H7 (cell line): ENCODE measurements around the gene PSME4. TPM values are rescaled to one million over a fixed set of nuclear protein-coding genes. Genes with fewer than 3 reads are reported as not detected.
"Not testable (repeated sequence)": the region's sequence is repeated elsewhere in the genome, so short reads cannot be mapped to it uniquely, and the experiment has no call there.

ENCODE experiments used
- DNase-seq: peaks from one replicate; pipeline ENCODE4 v3.0.0; 2012
- H3K27me3 ChIP-seq: 2 replicates; pipeline ENCODE4 v1.6.0; 2011; ENCODE audit warnings: mild to moderate bottlenecking, low read length; ENCODE audit not compliant: control insufficient read depth, insufficient read depth
- H3K36me3 ChIP-seq: replicated peaks from 2 replicates; pipeline ENCODE4 v1.5.1; 2011; ENCODE audit warnings: low read length; ENCODE audit not compliant: control insufficient read depth, insufficient read depth
- H3K4me3 ChIP-seq: 2 replicates; pipeline ENCODE4 v1.5.1; 2011; ENCODE audit warnings: low read depth, mild to moderate bottlenecking, control low read depth, low read length, moderate library complexity; ENCODE audit not compliant: insufficient read depth
- total RNA-seq: library from RNA; depleted of rRNA; stranded (reverse); fragments of >200 nt; shearing (Covaris generic); gene quantifications from 2 replicates; pipeline ENCODE4 v1.2.3, GENCODE V29; 2014

PSME4 gene
- total RNA-seq, 1 experiment from 2014 or later = 57.9 TPM

GRCh38 chr2:53856272-53856671, 114.5 kb downstream of the PSME4 start:
- peaks cover 5% of the 10 kb centered on the region for H3K36me3 ChIP-seq
- no peak for DNase-seq

GRCh38 chr2:53854678-53855077, 116.1 kb downstream of the PSME4 start:
- no peak for DNase-seq
- H3K27me3 ChIP-seq = no peaks in the 10 kb centered on the region
- H3K4me3 ChIP-seq = no peak overlapping the region
- peaks cover 5% of the 10 kb centered on the region for H3K36me3 ChIP-seq

More at GRCh38 chr2:53856272-53856671, 114.5 kb downstream of the PSME4 start:
- Histone ChIP-seq H3K27me3 (no peaks in the 10 kb centered on the region), H3K4me3 (no peak overlapping the region)

GRCh38 chr2:53852532-53852931, 118.3 kb downstream of the PSME4 start:
- no peak overlapping the region for H3K4me3 ChIP-seq
- peaks cover 5% of the 10 kb centered on the region for H3K36me3 ChIP-seq
- H3K27me3 ChIP-seq = no peaks in the 10 kb centered on the region
- DNase-seq = no peak

GRCh38 chr2:53851052-53851757, 119.6 kb downstream of the PSME4 start:
- not testable (repeated sequence) for H3K36me3 ChIP-seq, H3K4me3 ChIP-seq, DNase-seq, H3K27me3 ChIP-seq

GRCh38 chr2:53848062-53848461, 122.7 kb downstream of the PSME4 start:
- Histone ChIP-seq H3K27me3 (no peaks in the 10 kb centered on the region), H3K36me3 (no peaks in the 10 kb centered on the region), H3K4me3 (no peak overlapping the region)
- DNase-seq = no peak

- no peak overlapping the region for H3K4me3 ChIP-seq
- no peaks in the 10 kb centered on the region for H3K27me3 ChIP-seq
- no peak for DNase-seq
- H3K36me3 ChIP-seq = no peaks in the 10 kb centered on the region
Observed at GRCh38 chr2:53843595-53843994, 127.2 kb downstream of the PSME4 start.

GRCh38 chr2:53842891-53843290, 127.9 kb downstream of the PSME4 start:
- no peaks in the 10 kb centered on the region for H3K36me3 ChIP-seq
- no peak for DNase-seq
- no peaks in the 10 kb centered on the region for H3K27me3 ChIP-seq
- H3K4me3 ChIP-seq = no peak overlapping the region

GRCh38 chr2:53841651-53842050, 129.1 kb downstream of the PSME4 start:
- not testable (repeated sequence) for DNase-seq, H3K4me3 ChIP-seq, H3K27me3 ChIP-seq, H3K36me3 ChIP-seq

- no peak for DNase-seq
- Histone ChIP-seq H3K36me3 (no peaks in the 10 kb centered on the region), H3K4me3 (no peak overlapping the region), H3K27me3 (no peaks in the 10 kb centered on the region)
Observed at GRCh38 chr2:53840580-53840979, 130.2 kb downstream of the PSME4 start.

- not testable (repeated sequence) for H3K27me3 ChIP-seq, DNase-seq, H3K4me3 ChIP-seq, H3K36me3 ChIP-seq
Observed at GRCh38 chr2:53829980-53830290, 140.9 kb downstream of the PSME4 start.

GRCh38 chr2:53829273-53829979, 141.4 kb downstream of the PSME4 start:
- no peak for DNase-seq
- Histone ChIP-seq H3K27me3 (no peaks in the 10 kb centered on the region), H3K36me3 (no peaks in the 10 kb centered on the region), H3K4me3 (no peak overlapping the region)

GRCh38 chr2:53828331-53828730, 142.5 kb downstream of the PSME4 start:
- Histone ChIP-seq H3K36me3 (no peaks in the 10 kb centered on the region), H3K27me3 (no peaks in the 10 kb centered on the region), H3K4me3 (no peak overlapping the region)
- DNase-seq = no peak

GRCh38 chr2:53827398-53828175, 143.2 kb downstream of the PSME4 start:
- H3K36me3 ChIP-seq = no peaks in the 10 kb centered on the region
- H3K27me3 ChIP-seq = no peaks in the 10 kb centered on the region
- DNase-seq = peak; percentile 45
- H3K4me3 ChIP-seq = no peak overlapping the region

GRCh38 chr2:53826587-53827397, 144.0 kb downstream of the PSME4 start:
- no peaks in the 10 kb centered on the region for H3K27me3 ChIP-seq
- H3K4me3 ChIP-seq = no peak overlapping the region
- no peak for DNase-seq

More at GRCh38 chr2:53826587-53827397, 144.0 kb downstream of the PSME4 start:
- no peaks in the 10 kb centered on the region for H3K36me3 ChIP-seq
